ENCODE measurements around the gene MALT1. TPM values are rescaled to one million over a fixed set of nuclear protein-coding genes. Genes with fewer than 3 reads are reported as not detected.

The MALT1 gene
- polyA plus RNA-seq, 2 of the 4 experiments (the other 2 are of a cell fraction): 30.7 to 34.0 TPM

DNA sequence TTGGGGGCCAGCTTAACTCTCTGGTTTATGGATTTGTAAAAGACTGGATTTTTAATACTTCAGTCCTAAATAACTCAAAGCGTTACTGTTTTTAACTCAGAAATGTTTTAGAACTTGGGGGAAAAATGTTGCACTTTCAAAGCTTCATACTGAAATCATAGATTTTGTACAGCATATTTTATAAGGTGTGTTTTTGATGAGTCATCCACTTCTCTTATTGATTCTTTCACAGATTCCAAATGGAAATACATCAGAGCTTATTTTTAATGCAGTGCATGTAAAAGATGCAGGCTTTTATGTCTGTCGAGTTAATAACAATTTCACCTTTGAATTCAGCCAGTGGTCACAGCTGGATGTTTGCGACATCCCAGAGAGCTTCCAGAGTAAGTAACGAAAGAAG, 28.9 kb downstream of the MALT1 start:
- 82% methylated on average over 4 of the region's 4 CpGs for WGBS (ENCODE audit: missing lambda C conversion rate)
- TF ChIP-seq BHLHE40 (IDR thresholded peaks at IDR 0.05; ENCODE audit: low read depth, low read length): no peak
- TF ChIP-seq, protein P1, sequence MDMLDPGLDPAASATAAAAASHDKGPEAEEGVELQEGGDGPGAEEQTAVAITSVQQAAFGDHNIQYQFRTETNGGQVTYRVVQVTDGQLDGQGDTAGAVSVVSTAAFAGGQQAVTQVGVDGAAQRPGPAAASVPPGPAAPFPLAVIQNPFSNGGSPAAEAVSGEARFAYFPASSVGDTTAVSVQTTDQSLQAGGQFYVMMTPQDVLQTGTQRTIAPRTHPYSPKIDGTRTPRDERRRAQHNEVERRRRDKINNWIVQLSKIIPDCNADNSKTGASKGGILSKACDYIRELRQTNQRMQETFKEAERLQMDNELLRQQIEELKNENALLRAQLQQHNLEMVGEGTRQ (IDR thresholded peaks at IDR 0.05): no peak
- peak; percentile 67 for TF ChIP-seq MAFK (IDR thresholded peaks at IDR 0.05; ENCODE audit: partially characterized antibody)
- no peak for TF ChIP-seq FOSL2 (IDR thresholded peaks at IDR 0.05)
- peak; percentile 58; the same call in 1 of the 2 replicates for TF ChIP-seq FOSL2 (CRISPR knock-in tag; IDR thresholded peaks at IDR 0.05)
- 0 out of 2 replicates have a peak, but pooled peaks have one; percentile 52 for TF ChIP-seq NFE2L2 (conservative IDR thresholded peaks at IDR 0.05; ENCODE audit: low read length)
- no peak for TF ChIP-seq POLR2A (IDR thresholded peaks at IDR 0.05; ENCODE audit: low read length)
- ATAC-seq (no peak), FAIRE-seq (no peak), DNase-seq (ENCODE audit: low read depth in 1 of 2, low spot score in 1 of 2) (no peak)
- ChIA-PET CTCF (interaction anchor here (0.8 to 1.0 kb wide), 4 partner anchors 64 to 170 kb away, joined by 3 to 4 read pairs (median 3); no protein-coding TSS in a partner anchor), POLR2A (no interaction called here)
- Histone ChIP-seq H3K4me3 (no peak overlapping the region), H3K4me1 (peaks cover 6% of the 10 kb centered on the region; the same call in 1 of the 3 replicates), H3K4me2 (no peak overlapping the region), H3K9me3 (no peaks in the 10 kb centered on the region), H3K27ac (no peak overlapping the region)

DNA sequence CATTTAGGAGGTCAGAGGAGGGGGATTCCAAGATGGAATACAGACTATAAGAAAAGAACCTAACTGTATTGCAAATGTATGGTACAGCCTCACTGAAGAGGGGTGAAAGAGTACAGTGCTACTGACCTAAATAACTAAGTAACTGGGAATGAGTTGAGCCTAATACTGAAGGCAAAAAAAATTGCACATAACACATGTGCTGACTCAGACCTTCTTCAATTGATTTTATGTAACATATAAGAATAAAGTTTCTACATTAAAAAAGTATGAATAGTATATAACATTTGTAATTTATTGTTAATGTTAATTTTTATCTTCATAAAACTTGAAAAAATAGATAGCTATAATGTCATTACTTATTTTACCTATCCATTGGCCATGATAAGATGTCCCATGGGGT, 41.7 kb downstream of the MALT1 start:
- no peaks in the 10 kb centered on the region for H3K9me3 ChIP-seq
- no peak overlapping the region for H3K27ac ChIP-seq
- CTCF ChIA-PET: no interaction called here
- POLR2A ChIA-PET: no interaction called here
- peak; percentile 18 for TF ChIP-seq MAFK (IDR thresholded peaks at IDR 0.05; ENCODE audit: partially characterized antibody)
- no peak for TF ChIP-seq RARB (CRISPR knock-in tag; IDR thresholded peaks at IDR 0.05)
- FAIRE-seq: no peak
- H3K4me2 ChIP-seq: no peak overlapping the region
- H3K4me3 ChIP-seq: no peak overlapping the region
- DNase-seq (ENCODE audit: low read depth in 1 of 2, low spot score in 1 of 2): no peak
- H3K4me1 ChIP-seq: no peaks in the 10 kb centered on the region
- ATAC-seq: no peak

DNA sequence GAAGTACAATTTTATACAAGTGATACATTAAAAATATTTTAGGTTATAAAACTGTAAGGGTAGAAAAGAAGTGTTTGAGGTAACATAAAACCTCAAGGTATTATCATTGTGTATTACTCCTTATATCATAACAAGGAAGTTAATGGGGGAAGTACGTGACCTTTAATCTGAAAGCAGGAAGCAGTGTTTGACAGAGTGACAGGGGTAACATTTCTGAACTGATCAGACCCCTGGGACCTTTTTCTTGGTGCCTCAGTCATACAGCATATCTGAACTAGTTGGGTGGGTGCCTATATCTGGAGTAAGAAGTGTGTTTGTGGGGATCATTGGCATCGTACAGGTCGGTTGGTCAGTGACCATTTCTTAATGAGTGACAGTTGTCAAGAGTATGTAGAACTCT, 43.0 kb downstream of the MALT1 start:
- no peak for TF ChIP-seq MAZ (IDR thresholded peaks at IDR 0.05; ENCODE audit: borderline replicate concordance, low read depth, low read length)
- TF ChIP-seq SREBF2 (IDR thresholded peaks at IDR 0.05): no peak
- TF ChIP-seq HOXB13 (CRISPR knock-in tag; IDR thresholded peaks at IDR 0.05; ENCODE audit: low read depth): no peak
- no peak for TF ChIP-seq CHD2 (IDR thresholded peaks at IDR 0.05; ENCODE audit: low read length, partially characterized antibody)
- no peak for TF ChIP-seq HOXA7 (CRISPR knock-in tag; IDR thresholded peaks at IDR 0.05)
- TF ChIP-seq RNF2 (IDR thresholded peaks at IDR 0.05; ENCODE audit: borderline replicate concordance, low read depth): no peak
- TF ChIP-seq, protein P2, sequence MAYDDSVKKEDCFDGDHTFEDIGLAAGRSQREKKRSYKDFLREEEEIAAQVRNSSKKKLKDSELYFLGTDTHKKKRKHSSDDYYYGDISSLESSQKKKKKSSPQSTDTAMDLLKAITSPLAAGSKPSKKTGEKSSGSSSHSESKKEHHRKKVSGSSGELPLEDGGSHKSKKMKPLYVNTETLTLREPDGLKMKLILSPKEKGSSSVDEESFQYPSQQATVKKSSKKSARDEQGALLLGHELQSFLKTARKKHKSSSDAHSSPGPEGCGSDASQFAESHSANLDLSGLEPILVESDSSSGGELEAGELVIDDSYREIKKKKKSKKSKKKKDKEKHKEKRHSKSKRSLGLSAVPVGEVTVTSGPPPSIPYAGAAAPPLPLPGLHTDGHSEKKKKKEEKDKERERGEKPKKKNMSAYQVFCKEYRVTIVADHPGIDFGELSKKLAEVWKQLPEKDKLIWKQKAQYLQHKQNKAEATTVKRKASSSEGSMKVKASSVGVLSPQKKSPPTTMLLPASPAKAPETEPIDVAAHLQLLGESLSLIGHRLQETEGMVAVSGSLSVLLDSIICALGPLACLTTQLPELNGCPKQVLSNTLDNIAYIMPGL (CRISPR knock-in tag; IDR thresholded peaks at IDR 0.05; ENCODE audit: borderline replicate concordance): no peak
- TF ChIP-seq MYC (IDR thresholded peaks at IDR 0.05; ENCODE audit: borderline replicate concordance, low read length): no peak
- TF ChIP-seq TP53 (CRISPR knock-in tag; IDR thresholded peaks at IDR 0.05): no peak
- no peak for TF ChIP-seq HEYL (CRISPR knock-in tag; IDR thresholded peaks at IDR 0.05)
- no peak for TF ChIP-seq ZSCAN20 (CRISPR knock-in tag; IDR thresholded peaks at IDR 0.05)
- no peak for TF ChIP-seq HOXB5 (CRISPR knock-in tag; IDR thresholded peaks at IDR 0.05)
- TF ChIP-seq POLR2A (IDR thresholded peaks at IDR 0.05; ENCODE audit: low read length): no peak
- no peak for TF ChIP-seq GATA3 (IDR thresholded peaks at IDR 0.05; ENCODE audit: borderline replicate concordance)
- TF ChIP-seq EP300 (IDR thresholded peaks at IDR 0.05): no peak
- TF ChIP-seq ESRRA (IDR thresholded peaks at IDR 0.05; ENCODE audit: borderline replicate concordance, low read length): no peak
- no peak for TF ChIP-seq RCOR1 (IDR thresholded peaks at IDR 0.05; ENCODE audit: low read depth, low read length)
- TF ChIP-seq JUN (IDR thresholded peaks at IDR 0.05): no peak
- no peak for TF ChIP-seq EHMT2 (IDR thresholded peaks at IDR 0.05; ENCODE audit: low read depth)
- TF ChIP-seq NPAS2 (CRISPR knock-in tag; IDR thresholded peaks at IDR 0.05; ENCODE audit: borderline replicate concordance): no peak
- ATAC-seq (no peak), FAIRE-seq (no peak), DNase-seq (ENCODE audit: low read depth in 1 of 2, low spot score in 1 of 2) (no peak)
- Histone ChIP-seq H3K9me3 (no peaks in the 10 kb centered on the region), H3K27ac (no peak overlapping the region), H3K4me2 (no peak overlapping the region), H3K4me3 (no peak overlapping the region), H3K4me1 (no peaks in the 10 kb centered on the region)
- ChIA-PET CTCF (no interaction called here), POLR2A (no interaction called here)
- 97% methylated on average over 3 of the region's 3 CpGs for WGBS (ENCODE audit: missing lambda C conversion rate)

Measured in A549 (cell line).